ENCODE data around the gene SUGP1. TPM values are rescaled to one million over a fixed set of nuclear protein-coding genes. Genes with fewer than 3 reads are reported as not detected.

The SUGP1 gene
- polyA plus RNA-seq, 4 donors, result 32.9 to 66.4 (median 43.0) TPM

- whole genome bisulfite sequencing, 3 donors, result 5 to 7% (median 6%) methylated on average over 28 to 31 of the region's 31 CpGs
- FAIRE-seq (no peak), DNase-seq (no peak)
- Histone ChIP-seq H3K9me3 (ENCODE audit: control insufficient read depth in 2 of 2, insufficient read depth in 1 of 2, low read depth in 1 of 2, low read length in 1 of 2) (peaks cover 0 to 4% of the 10 kb centered on the region in 2 donors), H3K27me3 (ENCODE audit: control insufficient read depth in 3 of 3, insufficient read depth in 3 of 3, low read length in 3 of 3) (peaks cover 0 to 49% (median 5%) of the 10 kb centered on the region in 3 donors), H3K36me3 (ENCODE audit: control insufficient read depth in 3 of 3, insufficient read depth in 2 of 3, low read depth in 1 of 3, low read length in 3 of 3) (peaks cover 0 to 31% (median 4%) of the 10 kb centered on the region in 3 donors), H3K4me1 (ENCODE audit: control insufficient read depth in 3 of 3, insufficient read depth in 2 of 3, low read depth in 1 of 3, low read length in 2 of 3) (no peaks in the 10 kb centered on the region), H3K27ac (ENCODE audit: low read depth in 1 of 3, low read length in 2 of 3) (no peak overlapping the region), H3K4me3 (ENCODE audit: low read depth in 1 of 3, low read length in 3 of 3) (no peak overlapping the region)
Measured at GRCh38 chr19:19262190-19263057, 57.9 kb downstream of the SUGP1 start.

- no peak for FAIRE-seq
- no peaks in the 10 kb centered on the region for H3K4me1 ChIP-seq (ENCODE audit: control insufficient read depth in 3 of 3, insufficient read depth in 2 of 3, low read depth in 1 of 3, low read length in 2 of 3)
- peaks cover 0 to 57% (median 5%) of the 10 kb centered on the region in 3 donors for H3K27me3 ChIP-seq (ENCODE audit: control insufficient read depth in 3 of 3, insufficient read depth in 3 of 3, low read length in 3 of 3)
- no peak overlapping the region for H3K4me3 ChIP-seq (ENCODE audit: low read depth in 1 of 3, low read length in 3 of 3)
- peaks cover 0 to 25% (median 4%) of the 10 kb centered on the region in 3 donors for H3K36me3 ChIP-seq (ENCODE audit: control insufficient read depth in 3 of 3, insufficient read depth in 2 of 3, low read depth in 1 of 3, low read length in 3 of 3)
- DNase-seq, result no peak
- H3K9me3 ChIP-seq (ENCODE audit: control insufficient read depth in 2 of 2, insufficient read depth in 1 of 2, low read depth in 1 of 2, low read length in 1 of 2), result peaks cover 0 to 4% of the 10 kb centered on the region in 2 donors
- WGBS, 3 donors, result 2 to 6% (median 2%) methylated on average over 35 to 52 of the region's 52 CpGs
- H3K27ac ChIP-seq (ENCODE audit: low read depth in 1 of 3, low read length in 2 of 3), result no peak overlapping the region
Measured at GRCh38 chr19:19261350-19262189, 58.7 kb downstream of the SUGP1 start.

- FAIRE-seq (no peak), DNase-seq (no peak)
- H3K27ac ChIP-seq (ENCODE audit: low read depth in 1 of 3, low read length in 2 of 3), result no peak overlapping the region
- peaks cover 0 to 16% (median 2%) of the 10 kb centered on the region in 3 donors for H3K36me3 ChIP-seq (ENCODE audit: control insufficient read depth in 3 of 3, insufficient read depth in 2 of 3, low read depth in 1 of 3, low read length in 3 of 3)
- 56 to 63% (median 62%) methylated on average over 36 of the region's 36 CpGs for WGBS, 3 donors
- no peak overlapping the region for H3K4me3 ChIP-seq (ENCODE audit: low read depth in 1 of 3, low read length in 3 of 3)
- H3K27me3 ChIP-seq (ENCODE audit: control insufficient read depth in 3 of 3, insufficient read depth in 3 of 3, low read length in 3 of 3), result peaks cover 0 to 66% (median 5%) of the 10 kb centered on the region in 3 donors
- peaks cover 0 to 4% of the 10 kb centered on the region in 2 donors for H3K9me3 ChIP-seq (ENCODE audit: control insufficient read depth in 2 of 2, insufficient read depth in 1 of 2, low read depth in 1 of 2, low read length in 1 of 2)
- no peaks in the 10 kb centered on the region for H3K4me1 ChIP-seq (ENCODE audit: control insufficient read depth in 3 of 3, insufficient read depth in 2 of 3, low read depth in 1 of 3, low read length in 2 of 3)
Measured at GRCh38 chr19:19260417-19261214, 59.7 kb downstream of the SUGP1 start.

GRCh38 chr19:19259741-19260140 lies 60.6 kb downstream of the SUGP1 start:
- DNase-seq (peak in 1 of 2 donors; percentile 80), FAIRE-seq (no peak)
- Histone ChIP-seq H3K27me3 (ENCODE audit: control insufficient read depth in 3 of 3, insufficient read depth in 3 of 3, low read length in 3 of 3) (peaks cover 0 to 69% (median 5%) of the 10 kb centered on the region in 3 donors), H3K36me3 (ENCODE audit: control insufficient read depth in 3 of 3, insufficient read depth in 2 of 3, low read depth in 1 of 3, low read length in 3 of 3) (peaks cover 0 to 12% (median 2%) of the 10 kb centered on the region in 3 donors), H3K4me3 (ENCODE audit: low read depth in 1 of 3, low read length in 3 of 3) (no peak overlapping the region), H3K4me1 (ENCODE audit: control insufficient read depth in 3 of 3, insufficient read depth in 2 of 3, low read depth in 1 of 3, low read length in 2 of 3) (no peaks in the 10 kb centered on the region), H3K27ac (ENCODE audit: low read depth in 1 of 3, low read length in 2 of 3) (no peak overlapping the region), H3K9me3 (ENCODE audit: control insufficient read depth in 2 of 2, insufficient read depth in 1 of 2, low read depth in 1 of 2, low read length in 1 of 2) (peaks cover 0 to 4% of the 10 kb centered on the region in 2 donors)
- WGBS, 3 donors, result 67 to 82% (median 69%) methylated on average over 2 of the region's 2 CpGs

- Histone ChIP-seq H3K27ac (ENCODE audit: low read depth in 1 of 3, low read length in 2 of 3) (no peak overlapping the region), H3K36me3 (ENCODE audit: control insufficient read depth in 3 of 3, insufficient read depth in 2 of 3, low read depth in 1 of 3, low read length in 3 of 3) (peaks cover 0 to 3% (median 2%) of the 10 kb centered on the region in 3 donors), H3K27me3 (ENCODE audit: control insufficient read depth in 3 of 3, insufficient read depth in 3 of 3, low read length in 3 of 3) (peaks cover 0 to 71% (median 5%) of the 10 kb centered on the region in 3 donors), H3K9me3 (ENCODE audit: control insufficient read depth in 2 of 2, insufficient read depth in 1 of 2, low read depth in 1 of 2, low read length in 1 of 2) (peaks cover 0 to 4% of the 10 kb centered on the region in 2 donors), H3K4me3 (ENCODE audit: low read depth in 1 of 3, low read length in 3 of 3) (no peak overlapping the region), H3K4me1 (ENCODE audit: control insufficient read depth in 3 of 3, insufficient read depth in 2 of 3, low read depth in 1 of 3, low read length in 2 of 3) (no peaks in the 10 kb centered on the region)
- DNase-seq (no peak), FAIRE-seq (no peak)
- 91 to 95% (median 93%) methylated on average over 33 to 41 of the region's 41 CpGs for WGBS, 3 donors
Measured at GRCh38 chr19:19258589-19259338, 61.5 kb downstream of the SUGP1 start.

- Histone ChIP-seq H3K4me3 (ENCODE audit: low read depth in 1 of 3, low read length in 3 of 3) (no peak overlapping the region), H3K36me3 (ENCODE audit: control insufficient read depth in 3 of 3, insufficient read depth in 2 of 3, low read depth in 1 of 3, low read length in 3 of 3) (peaks cover 0 to 2% (median 2%) of the 10 kb centered on the region in 3 donors), H3K27me3 (ENCODE audit: control insufficient read depth in 3 of 3, insufficient read depth in 3 of 3, low read length in 3 of 3) (peaks cover 0 to 65% (median 5%) of the 10 kb centered on the region in 3 donors), H3K4me1 (ENCODE audit: control insufficient read depth in 3 of 3, insufficient read depth in 2 of 3, low read depth in 1 of 3, low read length in 2 of 3) (no peaks in the 10 kb centered on the region), H3K9me3 (ENCODE audit: control insufficient read depth in 2 of 2, insufficient read depth in 1 of 2, low read depth in 1 of 2, low read length in 1 of 2) (peaks cover 0 to 4% of the 10 kb centered on the region in 2 donors), H3K27ac (ENCODE audit: low read depth in 1 of 3, low read length in 2 of 3) (no peak overlapping the region)
- whole genome bisulfite sequencing, 3 donors, result 81 to 91% (median 85%) methylated on average over 58 to 72 of the region's 72 CpGs
- FAIRE-seq (no peak), DNase-seq (no peak)
Measured at GRCh38 chr19:19257836-19258588, 62.3 kb downstream of the SUGP1 start.

GRCh38 chr19:19257137-19257536 lies 63.2 kb downstream of the SUGP1 start:
- DNase-seq (peak in 1 of 2 donors; percentile 52), FAIRE-seq (no peak)
- WGBS, 3 donors, result 32 to 63% (median 46%) methylated on average over 14 of the region's 14 CpGs
- Histone ChIP-seq H3K4me1 (ENCODE audit: control insufficient read depth in 3 of 3, insufficient read depth in 2 of 3, low read depth in 1 of 3, low read length in 2 of 3) (no peaks in the 10 kb centered on the region), H3K9me3 (ENCODE audit: control insufficient read depth in 2 of 2, insufficient read depth in 1 of 2, low read depth in 1 of 2, low read length in 1 of 2) (peaks cover 0 to 4% of the 10 kb centered on the region in 2 donors), H3K27me3 (ENCODE audit: control insufficient read depth in 3 of 3, insufficient read depth in 3 of 3, low read length in 3 of 3) (peaks cover 0 to 56% (median 3%) of the 10 kb centered on the region in 3 donors), H3K4me3 (ENCODE audit: low read depth in 1 of 3, low read length in 3 of 3) (no peak overlapping the region), H3K36me3 (ENCODE audit: control insufficient read depth in 3 of 3, insufficient read depth in 2 of 3, low read depth in 1 of 3, low read length in 3 of 3) (peaks cover 0 to 2% (median 2%) of the 10 kb centered on the region in 3 donors), H3K27ac (ENCODE audit: low read depth in 1 of 3, low read length in 2 of 3) (no peak overlapping the region)

Data from small intestine (tissue), 7 donors.